Measurements from ENCODE around the gene FNIP1.
"Not testable (repeated sequence)": the region's sequence is repeated elsewhere in the genome, so short reads cannot be mapped to it uniquely, and the experiment has no call there.

Gene FNIP1

DNA sequence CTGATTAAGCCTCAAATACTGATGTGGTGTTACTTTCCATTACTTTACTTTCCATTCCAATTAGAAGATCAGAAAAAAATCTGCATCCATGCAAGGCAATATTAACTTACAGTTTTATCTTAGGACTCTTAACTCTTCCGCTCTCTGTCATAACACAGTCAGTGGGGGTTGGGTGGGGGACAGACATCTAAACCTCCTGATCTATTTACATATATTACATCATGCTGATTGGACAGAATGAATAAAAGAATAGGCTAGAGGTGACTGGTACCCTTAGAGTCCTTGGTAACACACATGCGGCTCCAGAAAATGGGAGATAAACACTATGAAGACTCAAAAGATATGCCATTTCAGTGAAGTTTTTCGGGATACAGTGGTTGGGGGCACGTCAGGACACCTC, 189.4 kb downstream of the FNIP1 start:
- H3K9me3 Mint-ChIP-seq, result no peaks in the 10 kb centered on the region
- peaks cover 9% of the 10 kb centered on the region for H3K36me3 Mint-ChIP-seq
- no peaks in the 10 kb centered on the region for H3K27me3 Mint-ChIP-seq
- no peak overlapping the region for H3K4me3 Mint-ChIP-seq
- peaks cover 69% of the 10 kb centered on the region for H3K4me1 Mint-ChIP-seq
- no peak overlapping the region for H3K27ac Mint-ChIP-seq

DNA sequence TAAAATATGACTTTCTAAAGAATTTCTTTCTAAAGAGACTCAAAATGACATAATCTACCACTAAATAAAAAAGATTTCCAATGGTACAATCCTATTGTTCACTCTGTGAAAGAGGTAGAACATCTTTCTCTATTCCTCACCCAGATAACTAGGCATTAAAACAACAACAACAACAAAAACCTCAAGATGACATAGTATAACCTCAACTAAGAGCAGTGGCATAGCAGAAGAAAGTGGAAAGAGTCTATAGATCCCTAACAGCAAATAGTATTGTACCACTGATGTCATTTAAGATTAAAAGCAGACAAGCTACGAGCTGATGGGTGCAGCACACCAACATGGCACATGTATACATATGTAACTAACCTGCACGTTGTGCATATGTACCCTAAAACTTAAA, 191.7 kb downstream of the FNIP1 start:
- no peak overlapping the region for H3K4me3 Mint-ChIP-seq
- H3K36me3 Mint-ChIP-seq, result peaks cover 13% of the 10 kb centered on the region
- no peaks in the 10 kb centered on the region for H3K27me3 Mint-ChIP-seq
- H3K9me3 Mint-ChIP-seq, result no peaks in the 10 kb centered on the region
- H3K27ac Mint-ChIP-seq, result peak overlapping the region; percentile 1
- peaks cover 58% of the 10 kb centered on the region for H3K4me1 Mint-ChIP-seq

DNA sequence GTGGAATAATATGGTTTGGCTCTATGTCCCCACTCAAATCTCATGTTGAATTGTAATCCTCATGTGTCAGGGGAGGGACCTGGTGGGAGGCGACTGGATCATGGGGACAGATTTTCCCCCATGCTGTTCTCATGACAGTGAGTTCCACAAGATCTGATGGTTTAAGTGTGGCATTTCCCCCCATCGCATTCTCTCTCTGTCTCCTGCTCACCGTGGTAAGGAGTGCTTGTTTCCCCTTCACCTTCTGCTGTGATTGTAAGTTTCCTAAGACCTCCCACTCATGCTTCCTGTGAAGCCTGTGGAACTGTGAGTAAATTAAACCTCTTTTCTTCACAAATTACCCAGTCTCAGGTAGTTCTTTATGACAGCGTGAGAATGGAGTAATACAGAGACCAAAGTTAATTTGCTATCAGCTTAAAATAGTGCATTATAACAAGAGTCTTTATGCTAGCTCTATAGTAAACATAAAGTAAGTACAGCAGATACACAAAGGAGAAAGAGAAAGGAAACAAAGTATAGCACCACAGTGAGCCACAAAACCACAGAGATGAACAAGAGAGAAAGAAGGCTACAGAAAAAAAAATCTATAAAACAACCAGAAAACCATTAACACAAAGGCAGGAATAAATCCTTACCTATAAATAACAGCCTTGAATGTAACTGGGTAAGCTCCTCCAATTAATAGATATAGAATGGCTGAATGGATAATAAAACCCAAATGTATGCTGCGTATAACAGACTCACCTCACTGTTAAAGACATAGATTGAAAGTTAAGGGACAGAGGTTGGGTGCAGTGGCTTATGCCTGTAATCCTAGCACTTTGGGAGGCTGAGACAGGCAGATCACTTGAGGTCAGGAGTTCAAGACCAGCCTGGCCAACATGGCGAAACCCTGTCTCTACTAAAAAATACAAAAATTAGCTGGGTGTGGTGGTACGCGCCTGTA, 201.5 kb downstream of the FNIP1 start:
- H3K9me3 Mint-ChIP-seq, result no peaks in the 10 kb centered on the region
- no peaks in the 10 kb centered on the region for H3K27me3 Mint-ChIP-seq
- peaks cover 8% of the 10 kb centered on the region for H3K36me3 Mint-ChIP-seq
- peaks cover 75% of the 10 kb centered on the region for H3K4me1 Mint-ChIP-seq
- H3K27ac Mint-ChIP-seq, result peak overlapping the region; percentile 80
- peak overlapping the region; percentile 80 for H3K4me3 Mint-ChIP-seq

DNA sequence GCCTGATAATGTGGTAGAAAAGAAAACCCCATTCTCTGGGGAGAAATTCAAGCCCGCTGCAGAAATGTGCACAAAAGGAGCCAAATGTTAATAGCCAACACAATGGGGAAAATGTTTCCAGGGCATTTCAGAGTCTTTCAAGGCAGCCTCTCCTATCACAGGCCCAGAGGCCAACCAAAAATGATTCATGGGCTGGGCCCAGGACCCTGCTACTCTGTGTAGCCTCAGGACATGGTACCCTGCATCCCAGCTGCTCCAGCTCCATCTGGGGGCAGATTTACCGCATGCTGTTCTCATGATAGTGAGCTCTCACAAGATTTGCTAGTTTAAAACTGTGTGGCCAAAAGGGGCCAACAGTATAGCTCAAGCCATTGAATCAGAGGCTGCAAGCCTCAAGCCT, 202.9 kb downstream of the FNIP1 start:
- H3K27me3 Mint-ChIP-seq, result no peaks in the 10 kb centered on the region
- peaks cover 3% of the 10 kb centered on the region for H3K36me3 Mint-ChIP-seq
- no peaks in the 10 kb centered on the region for H3K9me3 Mint-ChIP-seq
- peak overlapping the region; percentile 83 for H3K27ac Mint-ChIP-seq
- H3K4me1 Mint-ChIP-seq, result peaks cover 75% of the 10 kb centered on the region
- no peak overlapping the region for H3K4me3 Mint-ChIP-seq

DNA sequence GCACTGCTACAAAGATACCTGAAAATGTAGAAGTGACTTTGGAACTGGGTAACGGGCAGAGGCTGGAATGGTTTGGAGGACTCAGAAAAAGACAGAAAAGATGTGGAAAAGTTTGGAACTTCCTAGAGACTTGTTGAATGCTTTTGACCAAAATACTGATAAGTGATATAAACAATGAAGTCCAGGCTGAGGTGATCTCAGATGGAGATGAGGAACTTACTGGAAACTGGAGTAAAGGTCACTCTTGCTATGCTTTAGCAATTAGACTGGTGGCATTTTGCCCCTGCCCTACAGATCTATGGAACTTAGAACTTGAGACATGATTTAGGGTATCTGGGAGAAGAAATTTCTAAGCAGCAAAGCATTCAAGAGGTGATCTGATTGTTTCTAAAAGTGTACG, 203.4 kb downstream of the FNIP1 start:
- peaks cover 73% of the 10 kb centered on the region for H3K4me1 Mint-ChIP-seq

More for the DNA sequence above, 203.4 kb downstream of the FNIP1 start:
- H3K9me3 Mint-ChIP-seq, H3K4me3 Mint-ChIP-seq, H3K27me3 Mint-ChIP-seq, H3K36me3 Mint-ChIP-seq: not testable (repeated sequence)
- H3K27ac Mint-ChIP-seq, result peak overlapping the region; percentile 83

Data from activated naive CD4-positive, alpha-beta T cell treated with anti-CD3 and anti-CD28 coated beads, Interleukin-2, amount 50 U/mL, for 24 hours (primary cell).